ENCODE results near the gene CMSS1. TPM values are rescaled to one million over a fixed set of nuclear protein-coding genes. Genes with fewer than 3 reads are reported as not detected.

CMSS1 gene
- total and polyA plus RNA-seq, 2 of the 13 experiments (the other 11 are each of a cell fraction or from before 2014, with no cell fraction given): 6.4 to 48.7 TPM

GRCh38 chr3:100097919-100098783 lies 280.5 kb downstream of the CMSS1 start (continued):
- no peak for TF ChIP-seq STAT6 (CRISPR knock-in tag; IDR thresholded peaks at IDR 0.05; ENCODE audit: borderline replicate concordance)
- TF ChIP-seq ZNF646 (CRISPR knock-in tag; IDR thresholded peaks at IDR 0.05): no peak
- no peak for TF ChIP-seq ARNT (IDR thresholded peaks at IDR 0.05)
- no peak for TF ChIP-seq YEATS2 (CRISPR knock-in tag; IDR thresholded peaks at IDR 0.05; ENCODE audit: borderline replicate concordance)
- TF ChIP-seq GFI1 (CRISPR knock-in tag; IDR thresholded peaks at IDR 0.05; ENCODE audit: borderline replicate concordance): no peak
- no peak for TF ChIP-seq ZNF263 (CRISPR knock-in tag; IDR thresholded peaks at IDR 0.05)
- TF ChIP-seq TIGD3 (CRISPR knock-in tag; IDR thresholded peaks at IDR 0.05; ENCODE audit: borderline replicate concordance): no peak
- peak; percentile 87; the same call in 1 of the 2 replicates for TF ChIP-seq PRDM10 (CRISPR knock-in tag; IDR thresholded peaks at IDR 0.05; ENCODE audit: low read depth)
- no peak for TF ChIP-seq ZFP37 (CRISPR knock-in tag; IDR thresholded peaks at IDR 0.05; ENCODE audit: borderline replicate concordance)
- TF ChIP-seq SIX1 (CRISPR knock-in tag; IDR thresholded peaks at IDR 0.05; ENCODE audit: borderline replicate concordance): no peak

All from HepG2 (cell line).